HEK293 (cell line): Measurements from ENCODE around the gene HCN4.

Experiments
- CTCF ChIA-PET: fragments of 350-600 bp; formaldehyde crosslinking; extraction: SDS; loops from one replicate; lab custom pipeline; 2021; ENCODE audit warnings: antibody characterized with exemption; lab: Yijun Ruan, JAX
- POLR2A ChIA-PET: fragments of 300-600 bp; formaldehyde crosslinking; extraction: SDS; loops from one replicate; lab custom pipeline; 2020; ENCODE audit warnings: antibody characterized with exemption, inconsistent platforms; lab: Yijun Ruan, JAX
- H3K27ac ChIP-seq: fragments of 200-500 bp; sonication (Bioruptor generic); 2 replicates; pipeline ENCODE4 v1.5.1; 2014; ENCODE audit warnings: low read depth, low read length, control low read depth, inconsistent platforms; ENCODE audit errors: extremely low read depth
- H3K36me3 ChIP-seq, 2 experiments: fragments of 200-500 bp in 1 of 2; sonication (Bioruptor generic) in 1 of 2; 1 replicate in 1 of 2; 2 replicates in 1 of 2; pipeline ENCODE4 v1.5.1; 2014 to 2017; ENCODE audit warnings: inconsistent platforms in 2 of 2, low read length in 2 of 2; ENCODE audit not compliant: control insufficient read depth in 2 of 2, insufficient read depth in 1 of 2
- H3K4me1 ChIP-seq: fragments of 200-500 bp; sonication (Bioruptor generic); 2 replicates; pipeline ENCODE4 v1.5.1; 2014; ENCODE audit warnings: mild to moderate bottlenecking, low read length, inconsistent platforms; ENCODE audit not compliant: control insufficient read depth, insufficient read depth
- H3K4me3 ChIP-seq: 2 replicates; pipeline ENCODE4 v1.5.1; 2011; ENCODE audit warnings: low read depth, mild to moderate bottlenecking, control low read depth, low read length, moderate library complexity
- H3K9me3 ChIP-seq: fragments of 200-500 bp; sonication (Bioruptor generic); 2 replicates; pipeline ENCODE4 v1.5.1; 2014; ENCODE audit warnings: low read depth, low read length, inconsistent platforms; ENCODE audit not compliant: control insufficient read depth, insufficient read depth
- ATF2 ChIP-seq: fragments of 450-650 bp; formaldehyde crosslinking; IDR thresholded peaks from 2 replicates; pipeline ENCODE4 v1.5.1; 2016; ENCODE audit warnings: missing biosample characterization, missing genetic modification characterization, low read depth
- CTCF ChIP-seq: fragments of 450-650 bp; formaldehyde crosslinking; IDR thresholded peaks from 2 replicates; pipeline ENCODE4 v1.5.1; 2016; ENCODE audit warnings: missing biosample characterization, missing genetic modification characterization
- KLF16 ChIP-seq: fragments of 450-650 bp; formaldehyde crosslinking; IDR thresholded peaks from 2 replicates; pipeline ENCODE4 v1.5.1; 2017; ENCODE audit warnings: missing biosample characterization, missing genetic modification characterization
- OVOL3 ChIP-seq: fragments of 450-650 bp; formaldehyde crosslinking; IDR thresholded peaks from 2 replicates; pipeline ENCODE4 v1.5.1; 2016; ENCODE audit warnings: missing biosample characterization, missing genetic modification characterization
- PRDM1 ChIP-seq: fragments of 450-650 bp; formaldehyde crosslinking; IDR thresholded peaks from 2 replicates; pipeline ENCODE4; 2016; ENCODE audit warnings: missing biosample characterization, missing genetic modification characterization
- SALL2 ChIP-seq: fragments of 450-650 bp; formaldehyde crosslinking; IDR thresholded peaks from 2 replicates; pipeline ENCODE4 v1.5.0; 2017; ENCODE audit warnings: missing biosample characterization, mild to moderate bottlenecking, missing genetic modification characterization, borderline replicate concordance
- SP7 ChIP-seq: fragments of 450-650 bp; formaldehyde crosslinking; IDR thresholded peaks from 2 replicates; pipeline ENCODE4 v1.5.1; 2016; ENCODE audit warnings: missing biosample characterization, missing genetic modification characterization
- TCF7L2 ChIP-seq: IDR thresholded peaks from 2 replicates; pipeline ENCODE4 v1.6.1; 2011; ENCODE audit warnings: low read depth, mild to moderate bottlenecking, inconsistent platforms, low read length, moderate library complexity, borderline replicate concordance
- ZBTB7A ChIP-seq: fragments of 450-650 bp; formaldehyde crosslinking; IDR thresholded peaks from 2 replicates; pipeline ENCODE4 v1.5.1; 2016; ENCODE audit warnings: low read depth, missing biosample characterization, missing genetic modification characterization
- ZNF2 ChIP-seq: fragments of 450-650 bp; formaldehyde crosslinking; IDR thresholded peaks from 2 replicates; pipeline ENCODE4 v1.5.1; 2016; ENCODE audit warnings: missing biosample characterization, missing genetic modification characterization
- ZNF335 ChIP-seq: fragments of 450-650 bp; formaldehyde crosslinking; conservative IDR thresholded peaks from 2 replicates; pipeline ENCODE4 v1.5.1; 2016; ENCODE audit warnings: missing biosample characterization, missing genetic modification characterization
- ZNF391 ChIP-seq: fragments of 450-650 bp; formaldehyde crosslinking; IDR thresholded peaks from 2 replicates; pipeline ENCODE4 v1.5.1; 2016; ENCODE audit warnings: low read depth, missing biosample characterization, missing genetic modification characterization, borderline replicate concordance
- ZNF518A ChIP-seq: fragments of 450-650 bp; formaldehyde crosslinking; conservative IDR thresholded peaks from 2 replicates; pipeline ENCODE4 v1.5.1; 2016; ENCODE audit warnings: low read depth, missing biosample characterization, missing genetic modification characterization
- ZNF654 ChIP-seq: fragments of 450-650 bp; formaldehyde crosslinking; IDR thresholded peaks from 2 replicates; pipeline ENCODE4 v1.5.1; 2016; ENCODE audit warnings: low read depth, missing biosample characterization, missing genetic modification characterization
- TF ChIP-seq, protein P1 (sequence below): fragments of 450-650 bp; formaldehyde crosslinking; IDR thresholded peaks from 2 replicates; pipeline ENCODE4 v1.5.1; 2017; ENCODE audit warnings: missing biosample characterization, missing genetic modification characterization
- TF ChIP-seq, protein P2 (sequence below): sonication (generic); formaldehyde crosslinking; IDR thresholded peaks from 2 replicates; pipeline ENCODE4 v1.8.1; 2022; ENCODE audit warnings: mild to moderate bottlenecking, moderate library complexity, missing genetic modification reagents

HCN4 gene

DNA sequence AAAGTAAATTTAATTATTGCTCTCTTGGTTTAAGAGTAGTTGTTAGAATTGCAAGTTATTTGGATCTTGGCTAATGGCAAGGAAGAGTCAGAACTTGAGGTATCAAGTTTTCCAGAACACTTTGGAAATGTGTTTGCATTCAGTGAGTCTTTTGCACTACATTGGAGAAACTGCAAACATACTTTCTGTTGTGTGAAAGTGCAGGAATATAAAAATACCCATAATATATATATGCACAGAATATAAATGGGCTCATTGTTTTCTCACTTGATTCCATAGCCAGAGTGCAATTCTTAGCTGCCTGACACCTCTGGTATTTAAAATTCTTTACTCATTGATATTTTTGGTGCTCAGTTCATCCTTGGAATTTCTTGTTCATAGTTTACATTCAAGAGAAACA lies 92.9 kb downstream of the HCN4 start:
- no peaks in the 10 kb centered on the region for H3K9me3 ChIP-seq
- ChIA-PET CTCF (interaction anchor here (0.6 to 8.3 kb wide), 8 partner anchors 8 to 553 kb away, joined by 3 to 121 read pairs (median 6); no protein-coding TSS in a partner anchor), POLR2A (no interaction called here)
- H3K4me3 ChIP-seq = no peak overlapping the region
- H3K36me3 ChIP-seq = peaks cover 25 to 31% of the 10 kb centered on the region in 2 experiments
- TF ChIP-seq PRDM1 (tag by site-specific recombination) (peak; percentile 53; the same call in 1 of the 2 replicates), ZNF391 (no peak), KLF16 (tag by site-specific recombination) (no peak), SALL2 (tag by site-specific recombination) (no peak), TCF7L2 (no peak), ZNF518A (tag by site-specific recombination) (no peak)
- H3K27ac ChIP-seq = no peak overlapping the region
- no peaks in the 10 kb centered on the region for H3K4me1 ChIP-seq

DNA sequence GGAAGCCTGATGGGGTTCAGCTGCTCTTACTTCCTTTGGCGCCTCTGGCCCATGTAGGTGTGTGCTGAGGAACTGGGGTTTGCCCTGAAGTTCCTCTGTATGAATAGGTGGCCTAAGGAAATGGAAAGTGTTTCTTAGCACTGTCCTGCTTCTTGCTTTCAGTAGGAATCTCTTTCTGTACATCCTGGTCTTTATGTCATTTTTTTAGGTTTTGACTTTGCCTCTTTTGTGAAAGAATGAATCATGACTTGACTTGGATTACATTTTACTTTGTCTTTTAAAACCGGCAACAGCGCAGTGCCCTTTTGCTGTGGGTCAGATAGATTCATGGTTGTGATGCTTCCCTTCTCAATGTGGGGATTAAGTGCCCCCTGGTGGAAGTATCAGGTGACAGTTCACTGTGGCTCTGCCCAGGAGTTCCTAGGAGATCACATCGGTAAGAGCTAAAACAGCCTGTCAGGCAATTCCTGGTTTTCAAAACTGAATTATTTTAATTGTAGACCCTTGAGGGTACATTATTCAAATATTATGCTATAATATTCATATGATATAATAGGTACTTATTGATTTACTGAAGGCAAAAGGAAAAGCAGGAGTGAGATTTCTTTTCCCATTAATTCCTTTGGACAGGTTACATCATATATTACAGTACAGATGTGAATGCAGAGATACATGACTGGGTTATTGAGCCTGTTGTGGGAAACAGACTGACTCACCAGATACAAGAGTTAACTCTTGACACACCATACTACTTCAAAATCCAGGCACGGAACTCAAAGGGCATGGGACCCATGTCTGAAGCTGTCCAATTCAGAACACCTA lies 95.4 kb downstream of the HCN4 start:
- POLR2A ChIA-PET = no interaction called here
- H3K36me3 ChIP-seq = peaks cover 27 to 38% of the 10 kb centered on the region in 2 experiments
- no peaks in the 10 kb centered on the region for H3K4me1 ChIP-seq
- H3K9me3 ChIP-seq = no peaks in the 10 kb centered on the region
- TF ChIP-seq, protein P1, sequence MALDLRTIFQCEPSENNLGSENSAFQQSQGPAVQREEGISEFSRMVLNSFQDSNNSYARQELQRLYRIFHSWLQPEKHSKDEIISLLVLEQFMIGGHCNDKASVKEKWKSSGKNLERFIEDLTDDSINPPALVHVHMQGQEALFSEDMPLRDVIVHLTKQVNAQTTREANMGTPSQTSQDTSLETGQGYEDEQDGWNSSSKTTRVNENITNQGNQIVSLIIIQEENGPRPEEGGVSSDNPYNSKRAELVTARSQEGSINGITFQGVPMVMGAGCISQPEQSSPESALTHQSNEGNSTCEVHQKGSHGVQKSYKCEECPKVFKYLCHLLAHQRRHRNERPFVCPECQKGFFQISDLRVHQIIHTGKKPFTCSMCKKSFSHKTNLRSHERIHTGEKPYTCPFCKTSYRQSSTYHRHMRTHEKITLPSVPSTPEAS (tag by site-specific recombination) = no peak
- TF ChIP-seq OVOL3 (tag by site-specific recombination) = no peak
- peak; percentile 56 for TF ChIP-seq PRDM1 (tag by site-specific recombination)
- TF ChIP-seq, protein P2, sequence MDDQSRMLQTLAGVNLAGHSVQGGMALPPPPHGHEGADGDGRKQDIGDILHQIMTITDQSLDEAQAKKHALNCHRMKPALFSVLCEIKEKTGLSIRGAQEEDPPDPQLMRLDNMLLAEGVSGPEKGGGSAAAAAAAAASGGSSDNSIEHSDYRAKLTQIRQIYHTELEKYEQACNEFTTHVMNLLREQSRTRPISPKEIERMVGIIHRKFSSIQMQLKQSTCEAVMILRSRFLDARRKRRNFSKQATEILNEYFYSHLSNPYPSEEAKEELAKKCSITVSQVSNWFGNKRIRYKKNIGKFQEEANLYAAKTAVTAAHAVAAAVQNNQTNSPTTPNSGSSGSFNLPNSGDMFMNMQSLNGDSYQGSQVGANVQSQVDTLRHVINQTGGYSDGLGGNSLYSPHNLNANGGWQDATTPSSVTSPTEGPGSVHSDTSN = no peak
- TF ChIP-seq ATF2 (tag by site-specific recombination) = 0 out of 2 replicates have a peak, but pooled peaks have one; percentile 11
- no peak for TF ChIP-seq ZBTB7A (tag by site-specific recombination)
- peak; percentile 52; the same call in 1 of the 2 replicates for TF ChIP-seq CTCF
- peak; percentile 65 for TF ChIP-seq ZNF654 (tag by site-specific recombination)
- TF ChIP-seq SP7 (tag by site-specific recombination) = 0 out of 2 replicates have a peak, but pooled peaks have one; percentile 19
- peak; percentile 38; the same call in 1 of the 2 replicates for TF ChIP-seq ZNF2
- TF ChIP-seq ZNF335 (tag by site-specific recombination) = peak; percentile 98
- TF ChIP-seq, all 188 proteins: peak for 7
- Histone ChIP-seq H3K27ac (no peak overlapping the region), H3K4me3 (no peak overlapping the region)
- CTCF ChIA-PET = interaction anchor here (0.5 to 8.3 kb wide), 46 partner anchors 9 to 1769 kb away, joined by 3 to 121 read pairs (median 4); no protein-coding TSS in a partner anchor
